Loucy (cell line): ENCODE results near the gene HGFAC.

Experiments
- H2AFZ ChIP-seq: fragments of 200-600 bp; sonication (generic); 2 replicates; pipeline ENCODE4 v1.6.0; 2016; ENCODE audit warnings: antibody characterized with exemption, mild to moderate bottlenecking, low read length, moderate library complexity
- H3F3A ChIP-seq: fragments of 200-600 bp; 2 replicates; pipeline ENCODE4 v1.6.0; 2016; ENCODE audit warnings: antibody characterized with exemption, low read depth, mild to moderate bottlenecking
- H3K27me3 ChIP-seq: fragments of 200-600 bp; sonication (generic); 2 replicates; pipeline ENCODE4 v1.6.1; 2014; ENCODE audit warnings: low read length, mild to moderate bottlenecking; ENCODE audit not compliant: insufficient read depth, poor library complexity, severe bottlenecking
- H3K36me3 ChIP-seq: fragments of 200-600 bp; sonication (generic); 2 replicates; pipeline ENCODE4 v1.6.1; 2016; ENCODE audit warnings: low read length; ENCODE audit not compliant: insufficient read depth
- H3K4me1 ChIP-seq: fragments of 200-600 bp; sonication (generic); 2 replicates; pipeline ENCODE4 v1.5.1; 2014; ENCODE audit warnings: low read length, mild to moderate bottlenecking; ENCODE audit not compliant: insufficient read depth, poor library complexity, severe bottlenecking
- H3K4me2 ChIP-seq: fragments of 200-600 bp; sonication (generic); 2 replicates; pipeline ENCODE4 v1.6.0; 2014; ENCODE audit warnings: antibody characterized with exemption, low read length, low read depth, mild to moderate bottlenecking; ENCODE audit not compliant: poor library complexity, severe bottlenecking
- H3K4me3 ChIP-seq: fragments of 200-600 bp; sonication (generic); 2 replicates; pipeline ENCODE4 v1.5.1; 2014; ENCODE audit warnings: low read length, mild to moderate bottlenecking, mixed read lengths; ENCODE audit not compliant: poor library complexity, severe bottlenecking
- H3K79me2 ChIP-seq: fragments of 200-600 bp; sonication (generic); 2 replicates; pipeline ENCODE4 v1.6.1; 2014; ENCODE audit warnings: low read length; ENCODE audit not compliant: insufficient read depth
- H3K9ac ChIP-seq: fragments of 200-600 bp; sonication (generic); 2 replicates; pipeline ENCODE4 v1.6.0; 2014; ENCODE audit warnings: mild to moderate bottlenecking, low read depth, low read length, moderate library complexity; ENCODE audit not compliant: poor library complexity, severe bottlenecking
- H3K9me2 ChIP-seq: fragments of 200-600 bp; sonication (generic); replicated peaks from 2 replicates; pipeline ENCODE4 v1.6.1; 2016; ENCODE audit warnings: low read depth, low read length, mixed read lengths
- H3K9me3 ChIP-seq: fragments of 200-600 bp; sonication (generic); 2 replicates; pipeline ENCODE4 v1.6.1; 2014; ENCODE audit warnings: mild to moderate bottlenecking, antibody characterized with exemption, low read length, low read depth; ENCODE audit not compliant: insufficient read depth
- H4K20me1 ChIP-seq: fragments of 200-600 bp; sonication (generic); 2 replicates; pipeline ENCODE4 v1.6.0; 2014; ENCODE audit warnings: antibody characterized with exemption, low read length, mild to moderate bottlenecking; ENCODE audit not compliant: insufficient read depth, poor library complexity, severe bottlenecking
- CTCF ChIP-seq: fragments of 200-600 bp; sonication (generic); conservative IDR thresholded peaks from 2 replicates; pipeline ENCODE4 v1.5.1; 2014; ENCODE audit warnings: mild to moderate bottlenecking, antibody characterized with exemption, low read length
- EZH2phosphoT487 ChIP-seq: fragments of 200-600 bp; IDR thresholded peaks from 2 replicates; pipeline ENCODE4 v1.6.1; 2018; ENCODE audit warnings: antibody characterized with exemption, mild to moderate bottlenecking, moderate library complexity, borderline replicate concordance

Gene HGFAC

GRCh38 chr4:3438847-3439180 is 3.0 kb upstream of the HGFAC start:
- Histone ChIP-seq H4K20me1 (no peaks in the 10 kb centered on the region), H3K4me1 (no peaks in the 10 kb centered on the region), H3K36me3 (no peaks in the 10 kb centered on the region), H3K4me3 (no peak overlapping the region), H2AFZ (no peak overlapping the region), H3K79me2 (no peaks in the 10 kb centered on the region), H3K4me2 (no peak overlapping the region), H3F3A (no peaks in the 10 kb centered on the region), H3K9ac (no peak overlapping the region), H3K27me3 (no peaks in the 10 kb centered on the region), H3K9me3 (no peaks in the 10 kb centered on the region), H3K9me2 (no peaks in the 10 kb centered on the region)
- TF ChIP-seq EZH2phosphoT487 (no peak), CTCF (no peak)

GRCh38 chr4:3439391-3439790 is 2.4 kb upstream of the HGFAC start:
- H3K4me1 ChIP-seq = no peaks in the 10 kb centered on the region
- no peaks in the 10 kb centered on the region for H3K79me2 ChIP-seq
- H3K9me3 ChIP-seq = no peaks in the 10 kb centered on the region
- H3K27me3 ChIP-seq = no peaks in the 10 kb centered on the region
- H3K4me3 ChIP-seq = no peak overlapping the region
- no peak overlapping the region for H3K4me2 ChIP-seq
- H3K36me3 ChIP-seq = no peaks in the 10 kb centered on the region
- no peak overlapping the region for H2AFZ ChIP-seq
- no peaks in the 10 kb centered on the region for H3F3A ChIP-seq
- H3K9me2 ChIP-seq = no peaks in the 10 kb centered on the region
- H4K20me1 ChIP-seq = no peaks in the 10 kb centered on the region
- no peak for TF ChIP-seq EZH2phosphoT487
- TF ChIP-seq CTCF = no peak
- H3K9ac ChIP-seq = no peak overlapping the region

GRCh38 chr4:3440011-3440410 is 1.8 kb upstream of the HGFAC start:
- Histone ChIP-seq H2AFZ (no peak overlapping the region), H4K20me1 (no peaks in the 10 kb centered on the region), H3K4me1 (no peaks in the 10 kb centered on the region), H3K79me2 (no peaks in the 10 kb centered on the region), H3K36me3 (no peaks in the 10 kb centered on the region), H3K9me2 (no peaks in the 10 kb centered on the region), H3K27me3 (no peaks in the 10 kb centered on the region), H3K9ac (no peak overlapping the region), H3K9me3 (no peaks in the 10 kb centered on the region), H3F3A (no peaks in the 10 kb centered on the region), H3K4me3 (no peak overlapping the region), H3K4me2 (no peak overlapping the region)
- no peak for TF ChIP-seq CTCF
- no peak for TF ChIP-seq EZH2phosphoT487
